CD1c-positive myeloid dendritic cell (primary cell): ENCODE measurements around the gene GADD45B.
"Not testable (repeated sequence)": the region's sequence is repeated elsewhere in the genome, so short reads cannot be mapped to it uniquely, and the experiment has no call there.

Experiments used
- DNase-seq: peaks from one replicate; pipeline ENCODE4 v3.0.0-alpha.2; 2016; ENCODE audit errors: extremely low spot score

Gene GADD45B

GRCh38 chr19:2514981-2515518 is 39.1 kb downstream of the GADD45B start:
- no peak for DNase-seq

- no peak for DNase-seq
These were observed 40.8 kb downstream of the GADD45B start for GRCh38 chr19:2516727-2517126.

- DNase-seq: no peak
These were observed 42.1 kb downstream of the GADD45B start for GRCh38 chr19:2517881-2518601.

GRCh38 chr19:2518856-2519255 is 42.9 kb downstream of the GADD45B start:
- DNase-seq: not testable (repeated sequence)

DNA sequence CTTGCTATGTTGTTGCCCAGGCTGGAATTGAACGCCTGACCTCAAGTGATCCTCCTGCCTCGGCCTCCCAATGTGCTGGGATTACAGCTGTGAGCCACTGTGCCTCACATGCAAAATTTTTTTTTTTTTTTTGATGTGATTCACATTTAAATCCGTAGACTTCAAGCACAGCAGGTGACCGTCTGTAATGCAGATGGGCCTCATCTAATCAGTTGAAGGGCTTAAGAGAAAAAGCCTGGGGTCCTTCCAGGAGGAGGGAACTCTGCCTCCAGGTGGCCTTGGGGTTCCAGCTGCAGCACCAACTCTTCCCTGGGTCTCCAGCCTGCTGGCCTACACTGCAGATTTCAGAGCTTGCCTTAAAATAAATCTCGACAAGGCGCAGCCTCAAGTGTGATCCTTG is 43.6 kb downstream of the GADD45B start:
- no peak for DNase-seq

DNA sequence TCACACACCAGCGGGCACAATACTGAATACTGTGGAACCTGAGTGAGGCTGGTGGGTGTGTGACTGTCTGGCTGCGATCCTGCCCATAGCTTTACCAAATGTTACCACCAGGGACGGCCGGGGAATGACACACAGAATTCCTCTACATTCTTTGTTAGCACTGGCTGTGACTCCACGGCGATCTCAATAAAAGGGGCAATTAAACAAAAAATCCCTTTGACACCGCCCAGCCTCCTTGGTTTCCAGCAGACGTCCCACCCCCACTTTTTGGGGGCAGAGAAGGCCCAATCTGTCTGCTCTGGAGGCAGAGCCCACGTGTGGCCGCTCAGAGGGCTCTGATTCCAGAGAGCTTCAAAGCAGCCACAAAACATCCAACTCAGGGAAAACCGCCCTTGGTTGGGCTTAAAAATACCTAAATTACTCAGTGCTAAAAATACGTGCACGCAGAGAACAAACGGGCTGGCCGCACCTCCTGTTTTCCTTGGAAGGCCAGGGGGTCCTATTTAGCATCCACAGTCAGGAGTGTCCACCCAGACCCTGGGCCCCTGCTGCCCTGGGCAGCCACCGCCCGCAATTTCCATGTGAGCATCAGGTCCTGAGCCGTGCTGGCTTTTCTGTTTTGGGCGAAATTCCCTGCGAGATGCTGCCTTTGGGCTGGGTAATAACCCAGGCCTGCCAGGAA is 47.8 kb downstream of the GADD45B start:
- DNase-seq: no peak

GRCh38 chr19:2524361-2524839 is 48.5 kb downstream of the GADD45B start:
- no peak for DNase-seq

DNA sequence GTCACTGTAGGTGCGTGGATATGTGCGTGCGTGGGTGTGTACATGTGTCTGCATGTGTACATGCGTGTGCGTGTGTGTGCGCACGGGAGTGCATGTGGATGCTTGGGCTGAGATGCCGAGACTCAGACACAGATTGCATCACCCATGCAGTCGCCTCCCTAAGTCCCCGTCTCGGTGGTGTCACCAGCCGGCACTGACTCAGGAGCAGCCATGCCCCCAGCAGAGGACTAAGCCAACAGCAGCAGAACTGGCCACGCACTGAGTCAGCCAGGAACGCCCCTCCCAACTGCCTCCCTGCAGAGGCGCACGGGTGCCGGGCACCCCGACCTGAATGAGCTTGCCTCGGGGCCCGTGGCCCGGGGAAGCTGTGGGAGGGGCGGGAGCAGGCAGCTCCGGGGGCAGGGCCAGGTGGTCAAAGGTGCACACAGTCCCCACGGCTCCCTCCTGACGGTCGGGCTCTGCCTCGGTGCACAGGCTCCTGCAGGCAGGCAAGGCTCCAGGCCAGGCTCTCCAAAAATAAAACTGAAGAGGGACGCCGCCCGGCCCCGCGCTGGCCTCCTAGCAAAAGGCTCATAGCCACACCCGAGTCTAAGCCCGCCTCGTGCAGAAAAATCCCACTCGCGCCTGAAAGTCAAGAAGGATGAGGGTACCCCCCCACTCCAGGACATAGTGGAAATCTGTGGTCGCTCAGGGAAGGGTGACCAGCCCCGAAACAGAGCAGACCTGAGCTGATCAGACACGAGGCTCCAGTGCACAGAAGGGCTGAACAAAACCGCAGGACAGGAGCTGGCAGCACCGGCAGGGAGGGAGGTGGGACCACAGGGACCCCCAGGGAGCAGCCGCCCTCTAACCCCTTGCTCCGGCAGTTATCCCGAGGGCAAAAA is 49.2 kb downstream of the GADD45B start:
- DNase-seq: no peak

DNA sequence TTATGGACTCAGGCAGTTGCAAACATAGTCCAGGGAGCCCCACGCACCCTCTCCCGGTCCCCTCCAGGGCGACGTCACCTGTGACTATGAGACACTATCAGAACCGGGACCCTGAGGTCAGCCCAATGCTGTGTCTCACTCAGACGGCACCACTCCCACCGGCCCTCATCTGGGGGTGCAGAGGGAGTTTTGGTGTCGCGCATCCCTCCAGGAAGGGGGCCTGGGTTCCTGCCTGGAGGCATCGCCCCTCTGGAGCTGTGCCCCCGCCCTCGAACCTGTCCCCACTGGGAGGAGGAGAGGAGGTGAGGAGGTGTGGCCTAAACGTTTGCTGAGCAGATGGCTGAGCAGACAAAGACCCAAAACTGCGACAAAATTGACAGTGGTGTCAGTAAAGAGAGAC is 51.2 kb downstream of the GADD45B start:
- no peak for DNase-seq

DNA sequence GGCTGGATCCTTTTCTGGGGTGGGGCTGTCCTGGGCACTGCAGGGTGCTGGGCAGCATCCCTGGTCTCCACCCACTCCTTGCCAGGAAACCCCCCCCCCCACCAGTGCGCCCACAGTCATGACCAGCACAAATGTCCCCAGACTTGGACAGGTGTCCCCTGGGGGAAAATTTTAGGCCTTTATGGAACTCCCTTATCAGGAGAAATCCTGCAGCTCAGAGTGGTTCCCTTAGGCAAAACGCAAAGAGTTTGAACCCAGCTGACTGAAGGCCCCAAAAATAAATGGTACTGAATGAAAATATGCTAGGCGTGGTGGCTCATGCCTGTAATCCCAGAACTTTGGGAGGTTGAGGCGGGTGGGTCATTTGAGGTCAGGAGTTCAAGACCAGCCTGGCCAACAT is 51.8 kb downstream of the GADD45B start:
- no peak for DNase-seq
